ENCODE results near the gene DPH6.
"Not testable (repeated sequence)": the region's sequence is repeated elsewhere in the genome, so short reads cannot be mapped to it uniquely, and the experiment has no call there.

Gene DPH6

GRCh38 chr15:35431281-35431680 lies 114.7 kb downstream of the DPH6 start:
- DNase-seq = no peak

GRCh38 chr15:35430301-35430700 lies 115.7 kb downstream of the DPH6 start:
- DNase-seq = no peak

GRCh38 chr15:35427496-35427895 lies 118.5 kb downstream of the DPH6 start:
- DNase-seq = no peak

GRCh38 chr15:35427091-35427490 lies 118.9 kb downstream of the DPH6 start:
- DNase-seq = no peak

GRCh38 chr15:35410775-35411174 lies 135.2 kb downstream of the DPH6 start:
- no peak for DNase-seq

- no peak for DNase-seq
These were observed 146.1 kb downstream of the DPH6 start for GRCh38 chr15:35399901-35400300.

- DNase-seq = no peak
These were observed 148.9 kb downstream of the DPH6 start for GRCh38 chr15:35397027-35397426.

- no peak for DNase-seq
These were observed 151.5 kb downstream of the DPH6 start for GRCh38 chr15:35394416-35394815.

GRCh38 chr15:35393398-35393797 lies 152.6 kb downstream of the DPH6 start:
- no peak for DNase-seq

GRCh38 chr15:35391408-35391984 lies 154.5 kb downstream of the DPH6 start:
- DNase-seq = not testable (repeated sequence)

- DNase-seq = no peak
These were observed 162.5 kb downstream of the DPH6 start for GRCh38 chr15:35383506-35383905.

- DNase-seq = no peak
These were observed 164.6 kb downstream of the DPH6 start for GRCh38 chr15:35381328-35381727.

GRCh38 chr15:35379972-35380371 lies 166.0 kb downstream of the DPH6 start:
- DNase-seq = no peak

- not testable (repeated sequence) for DNase-seq
These were observed 167.5 kb downstream of the DPH6 start for GRCh38 chr15:35378454-35378853.

GRCh38 chr15:35376707-35377106 lies 169.3 kb downstream of the DPH6 start:
- no peak for DNase-seq

- DNase-seq = no peak
These were observed 171.3 kb downstream of the DPH6 start for GRCh38 chr15:35374661-35375060.

- no peak for DNase-seq
These were observed 183.7 kb downstream of the DPH6 start for GRCh38 chr15:35362195-35362829.

GRCh38 chr15:35358824-35359223 lies 187.1 kb downstream of the DPH6 start:
- no peak for DNase-seq

GRCh38 chr15:35351059-35351458 lies 194.9 kb downstream of the DPH6 start:
- no peak for DNase-seq

- DNase-seq = no peak
These were observed 196.0 kb downstream of the DPH6 start for GRCh38 chr15:35349916-35350315.

- no peak for DNase-seq
These were observed 215.0 kb downstream of the DPH6 start for GRCh38 chr15:35330916-35331315.

- DNase-seq = no peak
These were observed 215.8 kb downstream of the DPH6 start for GRCh38 chr15:35330048-35330695.

- no peak for DNase-seq
These were observed 216.4 kb downstream of the DPH6 start for GRCh38 chr15:35329521-35329961.

GRCh38 chr15:35328836-35329235 lies 217.1 kb downstream of the DPH6 start:
- not testable (repeated sequence) for DNase-seq
